HAP-1 (cell line): Measurements from ENCODE around the gene GK2.

Source experiments
- DNase-seq, 2 experiments: peaks; one replicate each; pipeline ENCODE4 v3.0.0-alpha.2; 2016 to 2020; ENCODE audit warnings: low spot score in 2 of 2
- H3K27me3 ChIP-seq: fragments of 250-450 bp; sonication (Bioruptor Pico); 2 replicates; pipeline ENCODE4 v1.5.1; 2020; ENCODE audit warnings: low read depth, mild to moderate bottlenecking, moderate library complexity
- H3K36me3 ChIP-seq: fragments of 250-450 bp; sonication (Bioruptor Pico); replicated peaks from 2 replicates; pipeline ENCODE4 v1.5.1; 2020; ENCODE audit warnings: mild to moderate bottlenecking
- H3K4me1 ChIP-seq: fragments of 250-450 bp; sonication (Bioruptor Pico); 2 replicates; pipeline ENCODE4 v1.5.1; 2020; ENCODE audit warnings: mild to moderate bottlenecking
- H3K4me3 ChIP-seq: fragments of 250-450 bp; sonication (Bioruptor Pico); 2 replicates; pipeline ENCODE4 v1.5.1; 2020; ENCODE audit warnings: mild to moderate bottlenecking, moderate library complexity
- H3K9me3 ChIP-seq: fragments of 250-450 bp; sonication (Bioruptor Pico); 2 replicates; pipeline ENCODE4 v1.5.1; 2020; ENCODE audit warnings: mild to moderate bottlenecking, moderate library complexity
- in situ Hi-C: fragments of 300-500 bp; cut with MboI; formaldehyde crosslinking; loops from 3 replicates; pipeline ENCODE4 v1.14.3; 2020; ENCODE audit warnings: low sequenced_read_pairs, inconsistent platforms, mixed read lengths

GK2 gene

DNA sequence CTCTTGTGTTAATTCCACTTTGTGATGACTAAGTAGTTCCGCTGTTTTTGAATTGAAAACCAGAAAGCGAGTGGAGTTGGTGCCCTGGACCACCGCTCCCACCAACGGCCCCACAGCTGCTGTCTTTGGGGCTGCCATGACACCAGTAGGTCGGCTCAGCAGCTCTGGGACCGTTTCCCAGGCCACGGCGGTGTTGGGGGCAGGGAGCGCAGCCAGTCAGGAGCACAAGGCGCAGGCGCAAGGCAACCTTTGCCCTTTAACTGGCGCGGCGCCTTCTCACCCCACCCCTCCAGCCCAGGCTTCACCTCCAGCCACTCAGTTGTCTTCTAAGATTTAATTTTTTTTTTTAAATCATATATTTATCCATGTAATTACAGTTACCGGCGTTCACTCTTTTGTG lies at the start of gene GK2:
GK2 (minus strand) TSS at position 166 of the 400 bp plus-strand sequence; CDS start at position 138, 28 bp downstream.
- H3K36me3 ChIP-seq, result no peaks in the 10 kb centered on the region
- no peak for DNase-seq
- no peaks in the 10 kb centered on the region for H3K9me3 ChIP-seq
- no peak within 1 kb of the TSS for H3K4me3 ChIP-seq
- in situ Hi-C loops, result no loop called here
- H3K27me3 ChIP-seq, result no peaks in the 10 kb centered on the region
- no peaks in the 10 kb centered on the region for H3K4me1 ChIP-seq

DNA sequence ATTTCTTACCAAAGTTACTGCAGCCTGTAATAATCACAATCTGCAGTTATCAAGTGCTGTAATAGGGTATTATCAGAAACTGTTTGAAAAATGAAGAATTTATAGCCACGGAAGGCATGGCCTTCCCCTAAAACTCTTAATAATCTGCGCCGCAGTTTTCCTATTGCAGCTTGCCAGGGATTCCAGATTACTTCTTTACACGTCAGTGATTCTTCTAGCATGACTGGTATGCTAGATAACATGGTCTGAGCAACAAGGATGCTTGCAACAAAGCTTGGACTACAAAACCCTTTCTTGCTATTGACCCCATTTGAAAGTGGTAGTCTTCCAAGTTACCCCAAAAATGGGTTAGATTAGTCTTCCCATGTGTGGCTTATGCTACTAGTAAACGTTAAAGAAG lies 47.2 kb upstream of the GK2 start:
- no peaks in the 10 kb centered on the region for H3K27me3 ChIP-seq
- H3K36me3 ChIP-seq, result no peaks in the 10 kb centered on the region
- H3K4me1 ChIP-seq, result no peaks in the 10 kb centered on the region
- no peak for DNase-seq
- no peak overlapping the region for H3K4me3 ChIP-seq
- in situ Hi-C loops, result no loop called here
- no peaks in the 10 kb centered on the region for H3K9me3 ChIP-seq

DNA sequence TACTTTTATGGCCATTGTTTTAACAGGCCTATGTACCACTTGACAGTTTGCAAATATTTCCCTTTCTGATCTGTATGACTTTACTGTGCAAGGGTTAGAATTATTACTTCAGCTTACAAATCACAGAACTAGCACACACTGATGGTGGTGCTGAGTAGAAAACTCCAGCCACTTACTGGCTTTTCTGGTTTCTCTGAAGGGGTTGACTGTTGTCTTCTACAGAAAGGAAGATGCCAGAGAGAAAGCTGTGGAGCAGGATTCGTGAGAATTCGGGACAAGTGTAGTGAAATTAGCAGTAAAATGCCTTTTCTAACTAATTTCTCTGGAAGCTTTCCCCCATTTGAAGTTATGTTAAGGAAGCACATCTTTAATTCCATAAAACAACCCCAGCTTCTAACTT lies 46.6 kb upstream of the GK2 start:
- no peaks in the 10 kb centered on the region for H3K36me3 ChIP-seq
- no peak for DNase-seq
- no peak overlapping the region for H3K4me3 ChIP-seq
- no peaks in the 10 kb centered on the region for H3K27me3 ChIP-seq
- H3K9me3 ChIP-seq, result no peaks in the 10 kb centered on the region
- in situ Hi-C loops, result no loop called here
- no peaks in the 10 kb centered on the region for H3K4me1 ChIP-seq

DNA sequence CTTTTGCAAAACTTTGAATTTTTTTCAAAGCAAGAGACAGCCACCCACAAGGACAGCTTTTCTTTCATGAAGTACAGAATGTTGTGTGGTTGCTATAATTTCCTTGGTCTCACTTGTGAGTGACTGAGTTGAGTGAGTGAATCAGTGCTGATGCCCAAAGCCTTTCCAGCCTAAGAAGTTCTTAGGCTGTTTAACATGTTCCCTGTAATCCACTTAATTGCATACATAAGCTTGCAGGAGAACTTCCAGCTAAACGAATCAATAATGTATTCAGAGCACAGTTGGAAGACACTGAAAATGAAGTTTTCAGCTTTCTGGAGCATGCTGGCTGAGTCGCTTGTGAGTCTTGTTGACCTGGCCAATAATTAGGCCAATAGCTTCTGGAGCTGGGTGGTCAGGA lies 42.0 kb upstream of the GK2 start:
- in situ Hi-C loops, result no loop called here
- DNase-seq, result no peak
- H3K4me1 ChIP-seq, result no peaks in the 10 kb centered on the region
- no peaks in the 10 kb centered on the region for H3K36me3 ChIP-seq
- no peaks in the 10 kb centered on the region for H3K27me3 ChIP-seq
- H3K4me3 ChIP-seq, result no peak overlapping the region
- H3K9me3 ChIP-seq, result no peaks in the 10 kb centered on the region

DNA sequence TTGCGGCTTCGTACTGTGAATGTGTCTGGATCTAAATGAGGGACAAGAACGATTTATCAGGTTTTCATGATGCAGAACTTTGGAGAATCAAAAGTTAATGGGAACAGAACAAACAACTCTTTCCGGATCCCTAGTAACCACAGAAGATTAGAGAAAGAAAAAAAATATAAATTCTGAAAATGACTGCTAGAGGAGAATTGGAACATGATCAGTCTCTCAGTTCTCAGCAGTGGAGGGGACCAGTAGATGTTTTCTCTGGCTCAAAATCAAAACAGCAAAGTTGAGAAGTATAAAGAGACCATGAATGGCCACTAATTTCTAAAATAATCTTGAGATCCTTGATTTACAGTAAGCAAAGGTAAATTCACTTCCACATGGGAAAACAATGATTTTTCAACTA lies 38.1 kb upstream of the GK2 start:
- in situ Hi-C loops, result no loop called here
- no peak for DNase-seq
- Histone ChIP-seq H3K9me3 (no peaks in the 10 kb centered on the region), H3K4me3 (no peak overlapping the region), H3K27me3 (no peaks in the 10 kb centered on the region), H3K4me1 (no peaks in the 10 kb centered on the region), H3K36me3 (no peaks in the 10 kb centered on the region)

DNA sequence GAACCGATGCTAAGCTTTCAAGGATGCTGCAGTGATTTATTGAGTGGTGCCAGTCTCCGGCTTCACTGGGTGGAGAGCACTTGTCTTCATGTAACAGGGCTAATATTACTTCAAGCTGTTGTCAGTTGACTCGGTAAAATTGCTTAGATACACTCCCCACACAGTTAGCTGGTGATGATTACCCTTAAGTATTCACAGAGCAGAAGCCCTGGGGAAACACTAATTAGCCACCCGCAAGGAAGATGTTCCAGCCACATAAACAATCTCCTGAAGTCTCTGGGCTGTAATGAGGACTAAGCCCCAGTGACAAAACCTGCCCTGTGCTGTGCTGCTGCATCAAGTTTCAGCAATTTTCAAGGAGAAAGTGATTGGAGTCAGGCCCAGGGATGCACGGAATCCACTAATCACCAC lies 37.3 kb upstream of the GK2 start:
- no peaks in the 10 kb centered on the region for H3K36me3 ChIP-seq
- no peaks in the 10 kb centered on the region for H3K27me3 ChIP-seq
- no peaks in the 10 kb centered on the region for H3K9me3 ChIP-seq
- H3K4me1 ChIP-seq, result no peaks in the 10 kb centered on the region
- DNase-seq, result no peak
- no peak overlapping the region for H3K4me3 ChIP-seq
- in situ Hi-C loops, result no loop called here

DNA sequence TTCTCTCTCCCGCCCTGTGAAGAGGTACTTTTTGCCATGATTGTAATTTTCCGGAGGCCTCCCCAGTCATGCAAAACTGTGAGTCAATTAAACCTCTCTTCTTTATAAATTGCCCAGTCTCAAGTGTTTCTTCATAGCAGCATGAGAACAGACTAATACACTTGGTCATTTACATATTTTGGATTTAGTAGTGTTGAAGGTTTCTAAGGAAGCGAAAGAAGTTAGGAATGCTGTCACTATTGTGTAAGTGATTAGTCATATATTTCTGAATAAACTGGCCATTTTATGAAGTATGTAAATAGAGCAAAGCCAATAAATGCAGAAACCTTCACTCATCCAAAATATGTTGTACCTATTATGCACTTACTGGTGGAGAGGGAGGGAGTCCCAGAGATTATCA lies 34.4 kb upstream of the GK2 start:
- in situ Hi-C loops, result no loop called here
- no peaks in the 10 kb centered on the region for H3K9me3 ChIP-seq

DNA sequence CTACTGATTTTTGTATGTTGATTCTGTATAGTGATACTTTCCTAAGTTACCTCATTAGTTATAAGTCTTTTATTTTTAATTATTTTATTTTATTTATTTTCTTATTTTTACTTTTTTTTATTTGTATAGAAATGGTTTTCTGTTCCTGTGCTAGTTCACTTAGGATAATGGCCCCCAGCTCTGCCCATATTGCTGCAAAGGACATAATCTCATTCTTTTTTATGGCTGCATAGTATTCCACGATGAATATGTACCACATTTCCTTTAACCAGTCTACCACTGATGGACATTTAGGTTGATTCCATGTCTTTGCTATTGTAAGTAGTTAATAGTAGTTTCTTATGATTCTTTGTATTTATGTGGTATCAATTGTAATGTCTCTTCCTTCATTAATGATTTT lies 31.5 kb upstream of the GK2 start:
- in situ Hi-C loops, result no loop called here
- H3K4me1 ChIP-seq, result no peaks in the 10 kb centered on the region
- no peaks in the 10 kb centered on the region for H3K36me3 ChIP-seq
- H3K9me3 ChIP-seq, result no peaks in the 10 kb centered on the region
- H3K4me3 ChIP-seq, result no peak overlapping the region
- no peaks in the 10 kb centered on the region for H3K27me3 ChIP-seq
- no peak for DNase-seq

More for the DNA sequence above, 34.4 kb upstream of the GK2 start:
- H3K36me3 ChIP-seq, result no peaks in the 10 kb centered on the region
- H3K27me3 ChIP-seq, result no peaks in the 10 kb centered on the region
- no peak for DNase-seq
- no peak overlapping the region for H3K4me3 ChIP-seq
- no peaks in the 10 kb centered on the region for H3K4me1 ChIP-seq

DNA sequence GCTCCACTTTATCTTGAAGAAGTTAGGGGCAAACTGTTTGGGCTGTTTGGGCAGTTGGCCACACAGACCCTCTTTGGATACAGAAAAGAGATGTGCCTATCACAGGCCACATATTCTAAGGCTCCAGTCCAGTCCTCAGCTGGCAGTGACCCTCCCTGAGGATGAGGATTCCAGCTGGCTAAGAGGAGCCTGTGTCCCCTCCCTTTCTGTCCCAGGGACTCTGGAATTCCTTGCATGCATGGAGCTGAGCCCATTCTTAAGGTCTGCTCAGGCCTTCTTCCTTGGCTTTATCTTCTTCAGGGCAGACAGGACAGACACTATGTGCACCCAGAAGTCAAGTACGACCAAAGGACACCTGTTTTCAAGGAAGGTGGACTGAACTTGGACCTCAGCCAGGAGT lies 23.8 kb upstream of the GK2 start:
- Histone ChIP-seq H3K36me3 (no peaks in the 10 kb centered on the region), H3K9me3 (no peaks in the 10 kb centered on the region), H3K4me1 (no peaks in the 10 kb centered on the region), H3K4me3 (no peak overlapping the region), H3K27me3 (no peaks in the 10 kb centered on the region)
- in situ Hi-C loops, result no loop called here
- no peak for DNase-seq

DNA sequence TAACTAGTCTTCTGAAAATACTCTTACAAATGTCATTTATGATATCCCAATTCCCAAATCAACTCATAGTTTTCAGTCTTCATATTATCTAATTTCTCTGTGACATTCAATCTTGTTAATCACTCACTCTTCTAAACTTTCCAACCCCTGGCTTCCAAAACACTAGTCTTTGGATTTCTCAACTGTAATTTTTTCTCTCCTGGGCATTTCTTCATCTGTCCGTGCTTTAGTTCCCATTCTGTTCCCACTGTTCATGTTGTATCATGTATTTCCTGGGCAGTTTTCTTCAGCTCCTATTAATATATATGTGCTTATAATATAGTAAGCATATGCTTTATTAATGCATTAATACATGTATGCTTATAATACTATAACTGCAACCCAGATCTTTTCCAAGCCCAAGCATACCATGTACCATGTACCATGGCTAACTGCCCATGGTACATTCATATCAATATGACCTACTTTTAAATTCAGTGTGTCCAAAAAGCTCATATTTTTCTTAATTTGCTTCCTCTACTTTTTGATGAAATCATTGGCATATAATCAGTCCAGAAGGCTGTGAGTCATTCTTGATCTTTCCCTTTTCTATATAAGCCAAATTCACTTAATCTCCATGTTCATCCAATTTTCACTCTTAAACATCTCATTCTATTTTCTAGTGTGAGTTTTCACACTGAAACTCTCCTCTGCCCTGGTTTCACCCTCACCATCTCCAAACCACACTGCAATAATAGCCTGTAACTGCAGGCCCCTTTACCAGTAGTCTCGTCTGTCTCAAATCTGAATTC lies 21.3 kb upstream of the GK2 start:
- in situ Hi-C loops, result no loop called here
- H3K36me3 ChIP-seq, result no peaks in the 10 kb centered on the region
- H3K9me3 ChIP-seq, result no peaks in the 10 kb centered on the region
- no peak for DNase-seq
- H3K4me3 ChIP-seq, result no peak overlapping the region
- H3K4me1 ChIP-seq, result no peaks in the 10 kb centered on the region
- no peaks in the 10 kb centered on the region for H3K27me3 ChIP-seq

DNA sequence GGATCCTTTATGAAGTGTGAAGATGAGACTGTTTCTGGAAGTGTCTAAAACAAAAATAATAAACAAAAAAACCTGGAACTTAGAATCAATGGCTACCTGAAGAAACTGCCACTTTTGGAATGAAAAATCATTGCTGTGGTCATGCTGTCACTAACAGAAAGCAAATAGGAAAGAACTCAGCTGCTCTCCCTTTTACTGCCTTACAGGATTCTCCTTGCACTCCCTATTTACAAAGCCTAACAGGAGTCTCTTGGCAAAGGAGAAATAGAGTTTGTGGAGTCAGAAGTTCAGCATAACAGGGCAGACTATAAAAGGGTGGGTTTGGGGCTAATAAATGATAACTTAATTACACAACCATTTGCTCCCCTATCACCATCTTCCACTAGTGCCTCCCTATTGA lies 19.0 kb upstream of the GK2 start:
- no peaks in the 10 kb centered on the region for H3K36me3 ChIP-seq
- no peaks in the 10 kb centered on the region for H3K9me3 ChIP-seq
- no peaks in the 10 kb centered on the region for H3K27me3 ChIP-seq
- no peaks in the 10 kb centered on the region for H3K4me1 ChIP-seq
- no peak overlapping the region for H3K4me3 ChIP-seq
- no peak for DNase-seq
- in situ Hi-C loops, result no loop called here

DNA sequence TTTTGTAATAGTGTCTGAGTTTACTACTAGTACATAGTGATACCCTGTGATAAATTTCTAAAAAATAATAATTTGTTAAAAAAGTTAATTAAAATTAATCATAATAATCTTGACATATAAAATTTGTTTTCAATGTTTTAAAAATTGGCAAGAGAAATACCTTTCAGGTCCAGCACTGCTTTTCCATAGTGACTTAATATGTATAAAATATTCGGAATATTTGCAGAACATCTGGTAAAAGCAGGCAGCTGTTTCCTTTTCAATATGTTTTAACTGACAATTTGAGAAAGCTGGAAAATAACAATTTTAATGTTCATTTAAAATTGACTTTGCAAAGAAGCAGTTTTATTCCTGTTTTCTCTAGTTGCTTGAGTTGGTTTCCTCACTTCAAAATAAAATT lies 17.6 kb upstream of the GK2 start:
- Histone ChIP-seq H3K36me3 (no peaks in the 10 kb centered on the region), H3K9me3 (no peaks in the 10 kb centered on the region), H3K4me3 (no peak overlapping the region), H3K27me3 (no peaks in the 10 kb centered on the region), H3K4me1 (no peaks in the 10 kb centered on the region)
- DNase-seq, result no peak
- in situ Hi-C loops, result no loop called here

DNA sequence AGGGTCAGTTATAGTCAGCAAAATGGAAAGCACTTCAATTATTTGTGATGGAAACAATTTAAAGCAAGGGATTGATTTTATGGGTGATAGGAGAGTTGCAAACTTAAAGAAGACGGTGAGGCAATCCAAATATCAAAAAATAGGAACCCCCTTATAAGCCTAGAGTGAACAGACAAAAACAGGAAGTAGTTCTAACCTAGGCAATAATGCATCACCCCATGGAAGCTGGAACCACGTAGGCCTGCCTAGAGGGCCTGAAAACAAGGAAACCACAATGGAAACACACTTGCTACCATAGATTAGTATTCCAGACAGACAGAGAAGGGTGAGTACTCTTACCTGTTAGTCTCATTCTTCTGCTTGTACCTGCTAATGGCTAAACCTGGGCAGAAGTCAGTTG lies 13.5 kb upstream of the GK2 start:
- in situ Hi-C loops, result no loop called here
- no peaks in the 10 kb centered on the region for H3K27me3 ChIP-seq
- no peaks in the 10 kb centered on the region for H3K9me3 ChIP-seq
- no peaks in the 10 kb centered on the region for H3K4me1 ChIP-seq
- no peak overlapping the region for H3K4me3 ChIP-seq
- no peaks in the 10 kb centered on the region for H3K36me3 ChIP-seq
- DNase-seq, result no peak

DNA sequence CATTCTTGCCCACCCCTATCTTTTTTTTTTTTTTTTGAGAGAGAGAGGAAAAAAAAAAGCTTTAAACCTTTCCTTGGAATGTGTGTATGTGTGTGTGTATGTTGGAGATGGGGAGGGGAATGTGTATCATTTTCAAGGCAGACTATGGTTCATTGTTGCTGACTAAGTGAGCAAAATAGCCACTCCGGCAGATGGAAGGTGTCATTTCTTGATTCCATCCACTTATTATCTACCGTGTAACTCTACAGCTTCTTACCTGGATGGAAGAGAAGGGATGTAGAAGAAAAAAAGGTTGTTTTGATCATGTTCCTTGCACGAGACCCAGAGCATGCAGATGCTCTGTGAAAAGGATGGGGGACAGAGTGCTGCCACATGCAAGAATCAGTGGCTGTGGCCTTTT lies 5.9 kb upstream of the GK2 start:
- no peak for DNase-seq
- no peaks in the 10 kb centered on the region for H3K27me3 ChIP-seq
- no peaks in the 10 kb centered on the region for H3K36me3 ChIP-seq
- in situ Hi-C loops, result no loop called here
- H3K9me3 ChIP-seq, result no peaks in the 10 kb centered on the region
- H3K4me1 ChIP-seq, result no peaks in the 10 kb centered on the region
- H3K4me3 ChIP-seq, result no peak overlapping the region
